GM21529 (cell line): ENCODE data around the gene SCUBE1.

Source experiments
- ATAC-seq: cut with Tn5 transposase; IDR thresholded peaks from one replicate; pipeline ENCODE4 v1.9.1; 2021; ENCODE audit not compliant: unreplicated experiment

The SCUBE1 gene

DNA sequence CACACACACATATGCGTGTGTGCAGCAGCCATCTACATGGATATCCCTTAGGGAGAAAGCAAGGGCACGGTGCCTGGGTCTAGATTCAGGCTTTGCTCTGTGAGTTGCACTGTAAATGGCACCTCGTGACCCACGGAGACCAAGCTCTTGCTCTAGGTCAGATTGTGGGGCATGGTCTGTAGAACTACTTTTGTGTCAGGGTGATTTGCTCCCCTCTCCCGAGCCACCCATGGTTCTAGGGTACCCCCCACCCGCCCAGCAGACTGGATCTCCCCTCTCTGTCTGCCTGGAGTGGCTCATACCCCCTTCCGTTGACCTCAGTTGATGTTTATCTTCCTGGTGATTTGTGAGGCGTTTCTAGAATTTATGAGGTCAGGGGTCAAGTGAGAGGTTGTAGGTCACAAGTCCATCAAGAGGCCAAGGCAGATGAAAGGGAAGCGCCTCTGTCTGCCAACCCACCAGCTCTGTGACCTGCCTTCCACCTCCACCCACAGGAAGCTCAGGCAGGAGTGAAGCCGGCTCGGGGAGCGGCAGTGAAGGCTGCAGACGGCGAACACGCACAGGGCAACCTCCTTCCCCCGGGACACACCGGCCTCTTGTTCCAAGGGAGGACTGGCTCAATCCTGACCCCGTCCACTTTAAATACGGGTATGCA, 80.1 kb downstream of the SCUBE1 start:
- ATAC-seq, result peak; percentile 30

DNA sequence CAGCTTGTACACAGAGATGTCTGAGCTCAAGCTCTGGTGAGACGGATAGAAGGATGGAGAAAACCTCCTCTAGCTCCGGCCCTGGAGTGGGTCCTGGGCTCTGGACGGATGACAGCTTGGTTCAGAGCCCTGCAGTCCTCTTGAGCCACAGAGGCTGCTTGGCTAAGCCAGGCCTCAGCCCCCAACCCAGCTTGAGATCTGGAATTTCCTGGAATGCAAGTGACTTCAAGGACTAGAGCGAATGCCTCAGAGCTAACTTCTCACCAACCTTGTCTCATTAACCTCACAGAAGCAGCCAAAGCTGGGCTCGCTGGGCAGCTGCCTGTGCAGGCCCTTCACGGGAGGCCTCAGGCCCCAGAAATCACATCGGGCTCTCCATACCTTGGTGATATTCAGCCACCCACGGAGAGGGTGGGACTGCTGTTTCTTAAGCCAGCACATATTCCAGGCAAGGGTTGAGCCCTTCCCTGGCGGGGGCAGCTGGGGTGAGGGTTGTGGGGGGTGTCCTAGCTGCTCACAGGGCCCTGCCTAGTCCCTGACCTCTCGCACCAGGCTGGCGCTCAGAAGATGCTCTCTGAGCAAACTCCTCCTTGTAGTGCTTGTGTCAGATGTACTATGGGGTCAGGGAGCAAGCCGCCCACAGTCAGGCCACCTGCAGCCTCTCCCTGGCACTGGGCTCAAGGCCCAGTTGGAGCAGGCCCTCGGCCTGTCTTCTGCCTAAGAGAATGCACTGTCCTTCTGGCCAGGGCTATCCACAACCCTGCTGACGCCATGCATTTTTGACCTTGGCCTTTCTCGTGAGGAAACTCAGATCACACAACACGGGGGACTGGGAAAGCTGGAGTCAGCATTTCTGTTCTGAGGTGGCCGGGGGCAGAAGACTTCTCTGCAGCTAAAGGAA, 82.6 kb downstream of the SCUBE1 start:
- no peak for ATAC-seq

DNA sequence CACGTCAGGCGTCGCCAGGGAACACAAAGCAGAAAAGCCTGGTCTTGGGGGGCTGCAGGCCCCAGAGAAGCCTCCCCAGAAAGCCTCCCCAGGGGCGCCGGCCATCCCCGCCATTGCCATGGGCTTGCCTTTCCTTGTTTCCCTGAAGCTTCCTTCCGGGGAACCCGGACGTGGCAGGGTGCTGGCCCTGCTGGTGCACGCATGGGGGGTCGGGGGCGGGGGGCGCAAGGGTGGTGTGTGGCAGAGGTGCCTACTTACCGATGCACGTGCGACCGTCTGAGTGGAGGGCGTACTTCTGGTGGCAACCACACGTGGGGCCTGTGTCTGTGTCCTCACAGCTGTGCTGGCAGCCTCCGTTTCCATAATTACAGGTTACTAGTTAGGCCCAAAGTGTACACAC, 85.2 kb downstream of the SCUBE1 start:
- ATAC-seq, result no peak

DNA sequence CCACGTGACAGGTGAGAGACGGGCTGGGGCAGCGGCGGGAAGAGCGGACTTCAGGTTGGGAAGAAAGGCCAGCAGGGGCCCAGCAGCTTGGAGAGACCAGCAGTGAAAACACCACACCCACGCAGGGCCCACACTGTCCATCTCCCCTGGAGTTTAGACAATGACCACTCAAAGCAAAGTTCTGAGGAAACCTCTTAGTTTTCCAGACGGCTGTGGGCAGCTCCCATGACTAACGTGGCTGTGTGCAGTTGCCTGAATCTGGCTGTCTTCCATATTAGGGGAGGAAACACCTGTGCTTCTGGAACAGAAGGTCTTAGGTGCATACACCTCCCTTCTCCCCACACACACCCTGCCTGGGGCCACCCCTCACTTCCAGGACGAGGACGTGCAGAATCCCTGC, 85.6 kb downstream of the SCUBE1 start:
- no peak for ATAC-seq

DNA sequence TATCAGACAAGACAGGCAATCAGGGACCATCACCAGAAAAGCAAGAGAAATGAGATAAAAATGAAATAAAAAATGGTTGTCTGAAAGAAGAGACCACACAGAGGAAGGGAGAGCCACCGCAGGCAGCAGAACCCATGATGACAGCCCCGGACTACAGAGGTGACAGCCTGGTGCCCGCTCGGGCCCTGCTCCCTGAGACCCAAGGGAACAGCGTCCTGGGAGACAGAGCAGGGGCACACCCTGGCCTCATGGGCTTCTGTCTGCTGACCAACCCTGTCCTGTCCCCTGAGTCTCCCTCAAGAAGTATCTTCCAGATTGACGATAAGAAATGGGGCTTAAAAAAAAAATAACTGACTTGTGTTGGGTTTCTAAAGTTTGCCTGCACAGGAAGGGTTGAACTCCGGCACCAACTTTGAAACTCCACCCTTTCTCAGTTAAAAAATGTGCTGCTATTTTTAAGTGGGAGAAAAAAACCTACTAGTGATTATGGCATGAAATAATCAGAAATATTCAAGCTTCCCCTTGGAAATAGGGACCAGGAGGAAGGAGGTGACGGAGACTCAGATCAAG, 86.1 kb downstream of the SCUBE1 start:
- ATAC-seq, result no peak

DNA sequence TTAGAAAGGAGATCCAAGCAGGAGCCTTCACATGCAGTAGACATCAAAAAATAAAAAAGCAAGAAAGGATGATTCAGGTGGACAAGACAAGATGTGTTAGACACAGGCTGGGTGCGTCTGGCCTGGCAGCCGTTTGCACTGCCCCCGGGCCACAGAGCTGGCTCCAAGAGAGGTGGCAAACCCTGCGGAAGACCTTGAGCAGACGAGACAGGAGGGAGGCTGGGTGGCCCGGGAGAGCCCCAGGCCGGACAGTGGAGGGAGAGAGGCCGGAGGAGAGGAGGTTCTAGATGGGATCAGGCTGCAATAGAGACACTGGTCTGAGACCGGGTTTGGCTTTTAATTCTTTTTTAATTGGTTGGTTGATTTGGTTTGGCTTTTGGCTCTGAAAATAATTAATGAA, 86.6 kb downstream of the SCUBE1 start:
- no peak for ATAC-seq

DNA sequence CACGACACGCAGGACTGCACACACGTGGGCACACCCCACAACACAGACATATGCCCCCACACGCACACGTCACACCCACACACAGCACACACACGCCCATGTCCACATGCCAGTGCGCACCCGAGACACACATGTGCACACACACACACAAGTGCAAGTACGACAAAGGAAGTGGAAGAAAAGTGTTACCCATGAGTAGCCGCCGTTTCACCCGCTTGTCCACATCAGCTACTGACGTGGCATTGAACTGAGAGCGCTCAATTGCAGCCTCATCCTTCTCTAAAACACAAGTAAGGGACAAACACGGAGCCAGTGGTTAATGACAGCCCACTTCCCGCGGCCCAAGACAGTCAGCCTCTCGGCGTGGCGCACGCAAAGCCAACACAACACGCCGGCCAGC, 87.9 kb downstream of the SCUBE1 start:
- ATAC-seq, result no peak

DNA sequence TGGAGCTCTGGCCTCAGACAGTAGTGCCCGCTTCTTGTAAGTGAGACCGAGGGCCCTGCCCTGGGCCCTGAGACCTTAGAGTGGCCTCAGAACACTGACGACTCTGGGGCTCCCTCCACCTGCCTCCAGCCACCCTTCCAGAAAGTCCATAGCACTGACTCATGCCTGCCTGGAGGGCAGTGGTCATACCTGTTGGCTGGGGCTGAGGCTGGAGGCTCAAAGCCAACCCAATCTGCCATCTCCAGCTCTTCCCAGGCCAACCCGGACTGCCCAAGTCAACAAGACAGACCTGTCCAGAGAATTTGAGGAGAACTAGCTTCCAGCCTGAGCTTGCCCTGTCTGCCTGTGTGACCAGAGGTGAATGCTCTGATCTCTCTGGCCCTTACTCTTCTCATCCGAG, 89.3 kb downstream of the SCUBE1 start:
- ATAC-seq, result no peak

DNA sequence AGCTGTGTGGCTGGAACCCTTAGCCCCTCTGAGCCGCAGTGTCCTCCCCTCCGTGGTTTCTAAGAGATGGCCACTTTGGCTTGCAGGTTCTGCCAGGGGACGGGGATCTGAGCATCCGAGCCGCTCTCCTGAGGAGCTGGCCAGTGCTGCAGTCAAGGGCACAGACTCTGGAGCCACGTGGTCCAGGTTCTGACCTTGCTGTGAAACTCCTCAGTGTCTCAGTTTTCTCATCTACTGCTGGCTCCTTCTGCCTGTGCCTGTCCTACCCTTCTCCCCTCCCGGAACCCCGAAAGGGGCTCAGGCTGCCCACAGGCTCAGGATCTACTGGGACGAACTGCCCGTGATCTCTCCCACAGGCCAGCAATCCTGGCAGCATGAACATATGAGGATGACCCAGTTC, 90.9 kb downstream of the SCUBE1 start:
- ATAC-seq, result no peak

DNA sequence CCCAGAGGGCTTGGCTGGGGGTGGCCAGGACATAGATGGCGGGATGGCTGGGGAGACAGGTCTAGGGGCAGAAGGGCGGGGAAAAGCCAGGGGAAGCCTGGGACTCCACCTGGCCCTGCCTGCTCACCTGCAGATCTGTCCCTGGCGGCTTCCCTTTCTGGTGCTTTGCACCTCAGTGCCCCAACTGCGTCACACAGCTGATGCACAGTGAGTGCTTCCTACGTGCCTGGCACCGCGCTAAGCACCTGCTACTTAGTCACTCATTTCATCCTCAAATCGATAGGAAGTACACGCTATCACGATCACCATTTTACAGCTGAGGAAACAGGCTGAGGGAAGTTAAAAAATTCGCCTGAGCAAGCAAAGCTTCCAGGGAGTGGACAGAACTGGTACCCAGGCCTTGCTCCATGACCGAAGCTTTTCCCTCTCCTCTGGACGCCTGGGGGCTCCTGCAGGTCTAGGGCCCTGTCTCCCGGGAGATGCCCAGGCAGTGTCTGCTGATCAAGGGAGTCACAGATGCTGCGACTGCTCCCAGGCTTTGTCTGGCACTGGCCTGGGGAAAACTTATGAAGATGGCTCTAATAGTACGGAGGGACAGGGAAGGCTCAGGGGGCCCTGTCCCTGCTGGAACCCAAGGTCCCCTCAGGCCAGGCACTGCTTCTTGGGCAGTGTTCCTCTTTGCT, 93.2 kb downstream of the SCUBE1 start:
- ATAC-seq, result no peak

DNA sequence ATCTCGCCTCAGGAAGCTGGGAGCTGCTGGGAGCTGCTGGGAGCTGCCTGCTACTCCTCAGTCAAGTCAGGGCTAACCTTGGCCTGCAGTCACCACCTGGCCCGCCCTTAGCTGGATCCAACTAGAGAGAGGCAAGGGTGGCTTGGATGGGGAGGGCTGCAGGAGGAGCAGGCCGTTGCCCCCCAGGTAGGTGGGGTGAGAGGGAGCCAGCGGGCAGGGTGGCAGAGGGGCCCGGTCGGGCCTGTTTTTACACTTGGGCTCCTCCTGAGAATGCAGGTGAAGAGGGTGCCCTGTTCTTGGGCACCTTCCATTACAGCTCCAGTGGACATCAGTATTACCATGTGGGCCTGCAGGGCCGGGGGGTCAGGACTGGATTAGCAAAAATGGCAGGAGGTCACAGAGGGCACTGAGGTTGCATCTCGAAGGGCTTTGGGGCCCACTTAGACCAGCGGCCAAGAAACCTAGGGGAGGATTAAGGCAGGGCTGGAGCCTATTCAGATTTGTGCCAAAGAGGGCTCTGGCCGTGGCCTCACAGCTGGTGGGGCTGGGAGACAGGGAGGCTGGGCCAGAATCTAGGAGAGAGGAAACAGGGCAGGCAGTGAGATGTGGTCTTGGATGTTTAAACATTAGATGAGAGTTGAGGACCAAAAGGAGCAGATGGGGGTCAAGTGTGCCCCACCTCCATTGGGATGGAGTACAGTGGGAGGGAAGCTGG, 95.5 kb downstream of the SCUBE1 start:
- ATAC-seq, result no peak

DNA sequence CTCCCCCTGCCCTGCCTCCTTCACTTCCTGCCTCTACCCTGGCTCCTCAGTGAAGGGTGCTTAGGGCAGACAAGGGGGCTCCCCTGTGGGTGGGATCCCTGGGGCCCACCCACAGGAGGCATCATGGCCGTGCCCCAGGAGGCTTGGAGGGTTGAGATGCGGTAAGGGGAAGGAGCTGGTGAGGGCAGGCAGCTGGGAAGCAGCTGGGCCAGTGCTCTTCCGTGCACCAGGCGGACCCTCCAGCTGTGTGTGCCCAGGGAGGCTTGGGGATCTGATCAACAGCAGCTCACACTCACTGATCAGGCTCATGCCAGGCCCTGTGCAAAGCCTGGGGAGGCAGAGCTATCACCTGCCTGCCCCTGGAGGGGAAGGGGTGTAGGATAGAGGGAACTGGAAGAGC, 97.0 kb downstream of the SCUBE1 start:
- no peak for ATAC-seq

DNA sequence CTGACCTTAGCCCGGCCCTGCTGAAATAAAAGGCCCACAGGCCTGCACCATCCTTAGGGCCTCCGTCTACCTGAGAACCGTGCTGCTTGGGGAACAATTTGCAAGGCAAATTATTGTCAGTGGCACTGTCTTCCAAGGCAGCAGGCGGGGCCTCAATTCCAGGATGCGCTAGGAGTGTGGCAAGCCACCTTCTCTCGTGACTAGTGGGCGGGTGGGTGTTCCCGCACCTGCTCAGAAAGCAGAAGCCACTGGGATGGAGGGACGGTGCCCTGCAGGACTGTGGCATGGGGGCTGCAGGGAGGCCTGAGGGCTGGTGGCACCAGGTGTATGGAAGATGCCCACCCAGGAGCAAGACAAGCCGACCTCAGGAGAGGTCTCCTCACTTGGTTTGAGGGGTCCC, 97.5 kb downstream of the SCUBE1 start:
- no peak for ATAC-seq

DNA sequence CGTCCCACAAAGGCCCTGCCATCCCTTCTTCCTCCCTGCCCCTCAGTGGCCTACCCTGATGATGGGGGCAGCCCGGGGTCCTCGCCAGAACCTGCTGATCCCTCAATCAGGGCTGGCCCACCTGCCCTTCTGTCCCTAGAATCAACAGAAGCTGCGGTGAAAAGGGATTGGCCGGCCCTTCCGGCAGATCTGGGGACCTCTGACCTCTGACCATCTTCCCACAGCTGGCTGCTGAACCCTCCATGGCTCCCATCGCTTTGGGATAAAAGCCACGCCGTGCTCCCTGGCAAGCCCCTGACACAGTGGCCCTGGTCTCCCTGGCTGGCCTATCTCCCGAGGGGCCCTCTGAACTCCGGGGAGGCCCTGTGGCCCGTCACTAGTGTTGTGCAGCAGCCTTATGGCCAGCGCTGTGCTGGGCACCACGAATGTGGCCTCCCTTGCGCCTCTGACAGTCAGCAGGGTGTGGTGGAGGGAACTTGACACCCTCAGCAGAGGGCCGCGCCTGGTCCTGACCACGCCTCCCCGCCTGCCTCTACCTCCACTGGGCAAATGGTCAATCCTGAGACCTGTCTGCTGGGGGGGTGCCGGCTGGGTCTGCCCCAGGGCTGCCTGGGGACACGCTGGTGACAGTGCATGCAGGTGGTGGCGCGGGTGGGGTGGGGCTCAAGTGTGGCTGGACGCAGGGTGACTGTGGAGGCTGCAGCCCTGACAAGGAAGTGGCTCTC, 98.2 kb downstream of the SCUBE1 start:
- no peak for ATAC-seq

DNA sequence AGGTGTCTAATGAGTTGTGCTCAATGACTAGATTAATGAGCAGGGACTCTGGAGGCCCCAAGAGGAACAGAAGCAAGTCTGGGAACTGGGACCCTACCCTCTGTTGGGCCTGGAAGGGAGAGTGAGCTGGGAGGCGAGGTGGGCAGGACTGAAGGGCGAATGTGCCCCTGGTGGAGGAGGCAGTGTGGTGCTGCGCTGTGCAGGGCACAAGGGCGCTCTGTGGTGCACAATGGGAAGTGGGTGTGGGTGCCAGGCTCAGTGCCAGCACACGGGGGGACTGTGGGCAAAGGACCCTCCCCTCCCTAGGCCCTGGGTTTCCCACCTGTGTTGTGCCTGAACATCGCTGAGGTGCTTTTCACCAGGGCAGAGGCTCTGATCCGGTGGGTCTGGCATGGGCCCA, 98.8 kb downstream of the SCUBE1 start:
- no peak for ATAC-seq

DNA sequence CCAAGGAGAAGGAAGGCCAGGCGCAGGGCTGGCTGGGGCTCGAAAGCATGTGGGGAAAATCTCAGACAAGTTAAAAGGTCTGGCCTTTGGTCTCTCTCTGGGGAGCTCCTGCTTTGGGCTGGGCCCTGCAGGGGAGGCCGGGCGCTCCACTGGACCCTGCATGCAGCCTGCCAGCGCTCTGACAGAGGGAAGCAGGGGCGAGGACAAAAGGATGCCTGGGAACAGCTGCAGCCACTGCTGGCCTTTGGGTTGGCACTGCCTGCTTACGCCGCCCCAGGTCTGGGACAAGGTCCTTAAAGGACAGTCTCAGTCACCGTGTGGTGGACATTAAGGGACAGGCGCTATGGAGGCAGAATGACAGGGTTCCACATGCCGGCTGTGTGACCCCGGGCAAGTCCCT, 99.8 kb downstream of the SCUBE1 start:
- ATAC-seq, result no peak

DNA sequence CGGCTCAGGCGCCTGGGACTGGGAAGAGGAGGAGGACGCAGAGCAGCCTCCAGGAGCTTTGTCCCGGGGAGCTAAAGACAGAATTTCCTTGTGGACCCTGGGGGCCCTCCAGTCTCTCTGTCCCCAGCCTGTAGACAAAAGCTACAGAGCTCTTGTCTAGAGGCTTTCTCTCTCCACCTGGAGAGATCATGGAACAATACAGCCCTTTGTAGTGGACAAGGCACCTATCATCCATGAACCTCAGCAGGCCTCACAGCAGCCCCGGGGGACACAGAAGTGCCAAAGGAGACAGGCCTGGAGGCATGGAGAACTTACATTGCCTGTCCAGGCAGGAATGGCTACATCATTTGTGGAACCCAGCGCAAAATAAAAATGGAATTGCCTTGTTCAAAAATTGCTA, 100.5 kb downstream of the SCUBE1 start:
- ATAC-seq, result no peak

DNA sequence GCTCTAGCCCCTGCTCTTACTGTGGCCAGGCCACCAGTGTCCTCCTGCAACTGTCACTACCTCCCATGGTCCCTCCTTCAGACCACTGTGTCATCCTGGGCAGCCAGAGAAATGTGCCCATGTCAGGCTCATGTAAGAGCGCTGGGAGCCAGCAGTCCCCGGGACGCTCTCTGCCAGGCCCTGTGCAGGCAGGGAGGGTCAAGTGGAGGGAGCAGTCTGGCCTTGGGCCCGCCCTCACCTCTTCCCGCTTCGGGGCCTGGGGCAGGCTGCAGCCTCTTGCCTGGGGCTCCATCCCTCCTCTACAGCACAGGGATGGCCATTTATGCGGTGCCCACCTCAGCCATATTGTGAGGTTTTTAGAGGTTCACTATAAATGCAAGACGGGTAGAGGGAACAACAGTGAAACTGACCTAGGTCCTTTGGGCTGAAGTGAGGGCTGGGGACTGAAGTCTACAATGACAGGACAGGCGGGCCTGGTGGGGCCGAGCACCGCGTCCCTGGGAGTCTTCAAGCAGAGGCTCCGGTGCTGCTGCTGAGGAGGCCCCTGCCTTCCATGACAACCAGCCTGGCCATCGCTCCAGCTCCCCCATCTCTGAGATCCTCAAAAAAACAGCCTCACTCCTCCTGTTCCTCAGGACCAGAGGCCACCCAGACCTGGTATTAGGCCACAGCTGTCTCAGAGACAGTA, 101.3 kb downstream of the SCUBE1 start:
- ATAC-seq, result no peak

DNA sequence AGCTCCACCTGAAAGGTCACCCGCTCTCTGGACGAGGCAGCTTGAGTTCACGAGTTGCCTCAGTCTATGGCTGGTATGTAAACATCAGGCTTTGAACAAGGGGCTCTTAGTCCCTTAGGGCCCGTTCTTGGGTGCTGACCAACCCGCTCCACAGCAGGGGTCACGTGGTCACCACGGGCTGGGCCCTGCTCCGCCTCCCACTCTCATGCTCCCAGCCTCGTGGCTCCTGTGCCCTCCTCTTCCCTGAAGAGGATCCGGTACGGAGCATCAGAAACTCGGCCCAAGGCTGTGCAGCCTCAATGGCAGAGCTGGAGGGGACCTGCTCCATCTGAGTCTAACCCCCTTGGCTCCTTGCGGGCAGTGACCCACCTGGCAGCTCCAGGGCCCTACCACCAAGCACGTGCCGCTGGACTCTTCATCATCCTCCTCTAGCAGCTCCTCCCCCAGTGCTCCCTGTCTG, 102.0 kb downstream of the SCUBE1 start:
- no peak for ATAC-seq

DNA sequence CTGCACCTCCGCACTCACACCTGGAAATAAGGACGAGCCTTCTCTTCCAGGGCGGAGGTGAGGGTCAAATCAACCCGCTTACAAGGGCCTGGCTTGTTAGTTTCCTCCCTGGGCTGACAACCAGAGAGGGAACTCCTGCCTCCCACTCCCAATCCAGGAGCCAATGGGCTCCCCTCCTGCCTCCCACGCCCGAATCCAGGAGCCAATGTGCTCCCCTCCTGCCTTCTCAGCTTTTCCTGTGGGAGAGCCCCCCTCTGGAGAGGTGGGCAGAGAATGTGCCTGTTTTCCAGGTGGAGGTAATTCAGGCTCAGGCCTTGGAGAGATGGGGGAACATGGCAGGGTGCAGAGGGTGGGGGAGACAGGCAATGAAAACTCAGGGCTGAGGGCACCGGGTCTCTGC, 102.6 kb downstream of the SCUBE1 start:
- no peak for ATAC-seq
